Mucosa of descending colon (tissue), 3 donors: Measurements from ENCODE around the gene TEP1. TPM values are rescaled to one million over a fixed set of nuclear protein-coding genes. Genes with fewer than 3 reads are reported as not detected.
A peak's percentile ranks its signal among the peaks of the same experiment; 100 is the strongest.

Experiments used
- ATAC-seq: fragments of 200-7000 bp; cut with Tn5 transposase; one replicate; pipeline ENCODE4 v1.9.1; 2020; ENCODE audit warnings: mild to moderate bottlenecking, moderate library complexity
- DNase-seq, 3 donors: peaks; one replicate each; pipeline ENCODE4 v3.0.0-alpha.2; 2020
- H3K36me3 ChIP-seq: fragments of 200-600 bp; one replicate; pipeline ENCODE4 v1.8.0; 2021; ENCODE audit warnings: low read depth, mild to moderate bottlenecking
- H3K4me1 ChIP-seq: fragments of 200-600 bp; one replicate; pipeline ENCODE4 v1.8.0; 2021; ENCODE audit warnings: low read depth, mild to moderate bottlenecking
- H3K4me3 ChIP-seq: fragments of 200-600 bp; one replicate; pipeline ENCODE4 v1.8.0; 2021; ENCODE audit warnings: mild to moderate bottlenecking
- H3K9me3 ChIP-seq: fragments of 200-600 bp; one replicate; pipeline ENCODE4 v1.8.0; 2021; ENCODE audit warnings: mild to moderate bottlenecking
- CTCF ChIP-seq: fragments of 200-600 bp; IDR thresholded peaks from one replicate; pipeline ENCODE4 v1.8.0; 2022; ENCODE audit warnings: antibody characterized with exemption, mild to moderate bottlenecking
- intact Hi-C, 2 donors: fragments of 100-400 bp; cut with DNase I in 1 of 2; cut with micrococcal nuclease in 1 of 2; formaldehyde crosslinking; loops; one replicate each; pipeline versions ENCODE4 v1.11.0 to v1.11.1; 2022; cut with DNase I, micrococcal nuclease
- total RNA-seq, 3 donors: library from RNA; stranded (reverse); fragmentation: NEBNext Ultra II Directional in 2 of 3; extraction: Animal tissue kit (Norgen Biotek cat#: 25700) in 2 of 3; gene quantifications; one replicate each; pipeline versions ENCODE4 v1.2.1 to v1.2.4, GENCODE V29; 2021 to 2023
- donor health status: DM: no; HTN: no; CAD: no; lungs with moderate emphysema.
- donor health status: DM: no; HTN: no; CAD: no.
- donor health status: DM: no; HTN: yes; CAD: no.

Gene TEP1
- total RNA-seq, 3 donors from 2014 or later: 68.7 to 121 (median 85.8) TPM

GRCh38 chr14:20441461-20441860, 28.2 kb upstream of the TEP1 start:
- Histone ChIP-seq H3K9me3 (no peaks in the 10 kb centered on the region), H3K4me3 (no peak overlapping the region), H3K36me3 (no peaks in the 10 kb centered on the region), H3K4me1 (no peaks in the 10 kb centered on the region)
- ATAC-seq: no peak
- TF ChIP-seq CTCF: no peak
- intact Hi-C loops: no loop called here
- no peak for DNase-seq

GRCh38 chr14:20440882-20441281, 27.6 kb upstream of the TEP1 start:
- H3K36me3 ChIP-seq: no peaks in the 10 kb centered on the region
- H3K9me3 ChIP-seq: no peaks in the 10 kb centered on the region
- H3K4me1 ChIP-seq: no peaks in the 10 kb centered on the region
- DNase-seq: no peak
- no peak for TF ChIP-seq CTCF
- H3K4me3 ChIP-seq: no peak overlapping the region
- ATAC-seq: peak; percentile 37
- intact Hi-C loops: no loop called here

DNA sequence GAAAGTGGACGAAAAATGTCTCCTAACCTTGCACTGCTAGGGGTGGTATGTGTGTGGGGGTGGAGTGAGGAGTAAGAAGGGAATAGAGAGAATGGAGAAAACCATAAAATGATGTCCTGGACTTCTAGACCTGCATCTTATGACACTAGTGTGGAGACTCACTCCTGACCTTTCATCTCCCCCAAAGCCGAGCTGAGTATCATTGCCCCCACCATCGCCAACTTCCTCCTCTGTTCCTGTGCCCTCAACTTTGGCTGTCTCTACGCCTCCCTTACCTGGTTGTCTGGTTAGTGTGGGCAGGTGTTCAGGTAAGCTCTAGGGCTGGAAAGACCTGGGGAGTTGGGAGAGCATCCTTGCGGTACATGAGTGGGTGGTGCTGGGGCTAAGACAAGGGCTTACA, 27.2 kb upstream of the TEP1 start:
- Histone ChIP-seq H3K4me1 (no peaks in the 10 kb centered on the region), H3K36me3 (no peaks in the 10 kb centered on the region), H3K4me3 (no peak overlapping the region), H3K9me3 (no peaks in the 10 kb centered on the region)
- intact Hi-C loops: no loop called here
- no peak for DNase-seq
- TF ChIP-seq CTCF: no peak
- no peak for ATAC-seq

DNA sequence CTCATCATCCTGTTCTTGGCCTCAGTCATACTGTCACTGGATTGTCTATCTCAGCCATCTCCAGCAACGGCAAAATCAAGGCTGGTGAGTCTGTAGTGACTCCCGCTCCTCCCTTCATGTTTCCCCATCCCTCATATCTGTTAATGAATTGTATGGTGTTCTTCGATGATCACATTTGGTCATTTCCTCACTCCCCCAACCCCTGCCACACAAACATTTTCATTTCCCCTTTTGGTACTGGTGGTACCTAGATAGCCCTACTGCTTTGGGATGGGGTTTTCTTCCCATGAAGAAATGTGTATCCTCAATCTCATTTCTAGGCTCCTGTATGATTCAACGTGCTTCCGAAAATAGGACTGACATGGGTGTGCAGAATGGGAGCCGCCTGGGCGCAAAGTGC, 25.4 kb upstream of the TEP1 start:
- Histone ChIP-seq H3K4me1 (no peaks in the 10 kb centered on the region), H3K9me3 (no peaks in the 10 kb centered on the region), H3K4me3 (no peak overlapping the region), H3K36me3 (no peaks in the 10 kb centered on the region)
- TF ChIP-seq CTCF: no peak
- intact Hi-C loops: no loop called here
- ATAC-seq: no peak
- DNase-seq: no peak

GRCh38 chr14:20436363-20436755, 23.1 kb upstream of the TEP1 start:
- TF ChIP-seq CTCF: no peak
- intact Hi-C loops: no loop called here
- ATAC-seq: no peak
- no peak overlapping the region for H3K4me3 ChIP-seq
- H3K4me1 ChIP-seq: no peaks in the 10 kb centered on the region
- DNase-seq: no peak
- H3K9me3 ChIP-seq: no peaks in the 10 kb centered on the region
- no peaks in the 10 kb centered on the region for H3K36me3 ChIP-seq

GRCh38 chr14:20435582-20436362, 22.5 kb upstream of the TEP1 start, which contains the start of gene KLHL33:
KLHL33 (minus strand) TSS chr14:20436166; CDS start chr14:20435811, 355 bp downstream.
- intact Hi-C loops: no loop called here
- DNase-seq: no peak
- TF ChIP-seq CTCF: no peak
- ATAC-seq: no peak
- Histone ChIP-seq H3K4me1 (no peaks in the 10 kb centered on the region), H3K4me3 (no peak within 1 kb of the TSS), H3K9me3 (no peaks in the 10 kb centered on the region), H3K36me3 (no peaks in the 10 kb centered on the region)
